Activated CD4-positive, alpha-beta memory T cell treated with anti-CD3 and anti-CD28 coated beads for 36 hours (primary cell): ENCODE results near the gene SLC17A7. TPM values are rescaled to one million over a fixed set of nuclear protein-coding genes. Genes with fewer than 3 reads are reported as not detected.
"Not testable (repeated sequence)": the region's sequence is repeated elsewhere in the genome, so short reads cannot be mapped to it uniquely, and the experiment has no call there.

Experiments
- CTCF ChIA-PET: fragments of 350-600 bp; sonication (Branson Sonifier 250); formaldehyde crosslinking; loops from one replicate; lab custom pipeline; 2021; ENCODE audit warnings: antibody characterized with exemption, inconsistent platforms; lab: Charles Lee
- POLR2A ChIA-PET: fragments of 350-600 bp; sonication (Branson Sonifier 250); formaldehyde crosslinking; loops from one replicate; lab custom pipeline; 2021; ENCODE audit warnings: antibody characterized with exemption; lab: Charles Lee
- DNase-seq: peaks from one replicate; pipeline ENCODE4 v3.0.0-alpha.2; 2020
- H3K27ac Mint-ChIP-seq: one replicate; pipeline ENCODE4 v1.8.0; 2021; ENCODE audit warnings: mixed read lengths
- H3K27me3 Mint-ChIP-seq: one replicate; pipeline ENCODE4 v1.8.0; 2021; ENCODE audit warnings: mixed read lengths
- H3K36me3 Mint-ChIP-seq: one replicate; pipeline ENCODE4 v1.8.0; 2021; ENCODE audit warnings: mixed read lengths
- H3K4me1 Mint-ChIP-seq: one replicate; pipeline ENCODE4 v1.8.0; 2021; ENCODE audit warnings: low read depth, mixed read lengths
- H3K4me3 Mint-ChIP-seq: one replicate; pipeline ENCODE4 v1.8.0; 2021; ENCODE audit warnings: mild to moderate bottlenecking, mixed read lengths
- H3K9me3 Mint-ChIP-seq: one replicate; pipeline ENCODE4 v1.8.0; 2021; ENCODE audit warnings: mixed read lengths
- intact Hi-C: fragments of 100-400 bp; cut with micrococcal nuclease; formaldehyde crosslinking; loops from one replicate; pipeline ENCODE4 v1.15.1; 2023
- total RNA-seq, 2 experiments: library from RNA; stranded (reverse); gene quantifications; one replicate each; pipeline ENCODE4 v1.2.3, GENCODE V29; 2021

SLC17A7 gene
- total RNA-seq, 2 experiments from 2014 or later, result 0.17 TPM; not detected in 1

DNA sequence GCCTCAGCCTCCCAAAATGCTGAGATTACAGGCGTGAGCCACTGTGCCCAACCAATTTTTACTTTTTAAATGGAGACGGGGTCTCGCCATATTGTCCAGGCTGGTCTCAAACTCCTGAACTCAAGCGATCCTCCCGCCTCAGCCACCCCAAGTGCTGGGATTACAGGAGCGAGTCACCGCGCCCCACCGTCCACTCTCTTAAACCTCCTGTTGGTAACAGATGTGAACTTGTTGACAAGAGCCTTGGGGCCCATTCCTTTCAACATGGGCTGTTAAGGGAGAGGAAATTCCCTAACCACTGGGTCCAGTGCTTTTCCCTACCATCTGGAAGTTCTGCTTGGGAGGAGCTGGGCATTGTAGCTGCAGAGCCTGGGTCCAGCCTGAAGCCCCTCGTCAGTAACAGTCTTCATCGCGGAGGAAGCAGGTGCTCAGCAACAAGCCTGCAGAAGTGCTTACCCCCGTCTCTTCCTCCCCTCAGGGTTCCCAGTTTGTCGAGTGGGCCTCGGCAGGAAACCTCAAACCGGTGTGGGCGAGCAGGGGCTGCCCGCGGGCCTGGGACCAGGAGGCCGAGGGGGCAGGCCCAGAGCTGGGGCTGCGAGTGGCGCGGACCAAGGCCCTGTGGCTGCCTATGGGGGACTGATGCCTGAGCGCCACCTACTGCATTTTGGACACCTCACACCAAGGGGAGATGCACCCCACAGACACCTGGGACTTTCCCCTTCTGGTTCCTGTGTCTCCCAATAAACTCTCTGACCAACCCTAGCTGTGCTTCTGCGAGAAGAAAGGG is 28.7 kb upstream of the SLC17A7 start:
- intact Hi-C loops, result loop anchor here (1.0 to 10.0 kb wide), 9 partner anchors 12 to 245 kb away; partner anchors contain the start of genes ALDH16A1, DKKL1 and RPL13A

DNA sequence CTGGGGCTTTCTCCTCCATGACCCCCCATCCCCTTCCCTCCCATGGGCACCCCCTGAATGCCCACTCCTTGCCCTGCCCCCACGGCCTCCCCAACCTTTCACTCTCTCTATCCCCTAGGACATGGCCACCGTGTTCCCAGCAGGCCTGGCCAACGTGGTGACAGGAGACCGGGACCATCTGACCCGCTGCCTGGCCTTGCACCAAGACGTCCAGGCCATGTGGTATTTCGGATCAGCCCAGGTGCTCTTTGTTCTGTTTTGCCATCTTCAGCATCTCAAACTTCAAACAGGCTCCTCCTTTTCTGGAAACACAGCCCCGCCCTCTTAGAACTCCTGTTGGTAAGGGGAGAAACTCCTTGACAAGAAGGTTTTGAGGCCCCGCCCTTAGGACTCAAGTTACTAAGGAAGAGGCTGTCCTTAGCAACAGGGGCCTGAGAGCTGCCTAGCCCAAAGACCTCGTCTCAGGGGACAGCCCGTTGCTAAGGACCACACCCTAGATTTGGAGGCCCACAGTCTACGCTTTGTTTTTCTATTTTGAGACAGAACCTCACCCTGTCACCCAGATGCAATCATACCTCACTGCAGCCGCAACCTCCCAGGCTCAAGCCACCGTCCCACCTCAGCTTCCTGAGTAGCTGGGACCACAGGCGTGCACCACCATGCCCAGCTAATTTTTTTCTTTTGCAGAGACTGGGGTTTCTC is 27.6 kb upstream of the SLC17A7 start:
- no peaks in the 10 kb centered on the region for H3K27me3 Mint-ChIP-seq
- DNase-seq, result peak; percentile 92
- H3K9me3 Mint-ChIP-seq, result no peaks in the 10 kb centered on the region
- intact Hi-C loops, result loop anchor here (1.0 kb wide), 1 partner anchor 16 kb away; the partner anchor contains the start of gene ALDH16A1
- H3K36me3 Mint-ChIP-seq, result peaks cover 4% of the 10 kb centered on the region
- peak overlapping the region; percentile 68 for H3K4me3 Mint-ChIP-seq
- peaks cover 43% of the 10 kb centered on the region for H3K4me1 Mint-ChIP-seq
- POLR2A ChIA-PET, result interaction anchor here (0.7 to 6.4 kb wide), 6 partner anchors 11 to 207 kb away, joined by 3 to 52 read pairs (median 3); partner anchors contain the start of genes ALDH16A1 and PIH1D1
- CTCF ChIA-PET, result interaction anchor here (0.7 to 3.0 kb wide), 6 partner anchors 13 to 244 kb away, joined by 3 to 40 read pairs (median 8); partner anchors contain the start of genes ALDH16A1 and PIH1D1
- peak overlapping the region; percentile 96 for H3K27ac Mint-ChIP-seq

More for the DNA sequence above, 28.7 kb upstream of the SLC17A7 start:
- Mint-ChIP-seq H3K36me3 (peaks cover 3% of the 10 kb centered on the region), H3K9me3 (no peaks in the 10 kb centered on the region), H3K4me1 (peaks cover 43% of the 10 kb centered on the region), H3K27ac (peak overlapping the region; percentile 90), H3K4me3 (peak overlapping the region; percentile 50), H3K27me3 (no peaks in the 10 kb centered on the region)
- peak; percentile 93 for DNase-seq
- ChIA-PET POLR2A (interaction anchor here (0.6 to 6.4 kb wide), 8 partner anchors 11 to 207 kb away, joined by 3 to 52 read pairs (median 3); partner anchors contain the start of genes ALDH16A1 and PIH1D1), CTCF (interaction anchor here (0.6 to 3.0 kb wide), 12 partner anchors 9 to 248 kb away, joined by 3 to 40 read pairs (median 6); partner anchors contain the start of genes ALDH16A1 and PIH1D1)

DNA sequence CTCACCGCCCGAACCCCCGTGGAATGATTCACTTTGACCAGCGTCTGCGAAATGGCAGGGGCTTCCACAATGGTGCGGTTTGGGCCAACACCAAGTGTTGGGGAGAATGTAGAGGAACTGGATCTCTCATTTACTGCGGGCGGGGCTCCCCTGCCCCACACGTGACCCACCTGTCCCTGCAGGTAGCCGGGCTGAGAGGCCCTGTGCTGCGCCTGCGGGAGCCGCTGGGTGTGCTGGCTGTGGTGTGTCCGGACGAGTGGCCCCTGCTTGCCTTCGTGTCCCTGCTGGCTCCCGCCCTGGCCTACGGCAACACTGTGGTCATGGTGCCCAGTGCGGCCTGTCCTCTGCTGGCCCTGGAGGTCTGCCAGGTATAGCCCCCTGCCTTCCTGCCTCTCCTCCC is 26.9 kb upstream of the SLC17A7 start:
- H3K27ac Mint-ChIP-seq, result peak overlapping the region; percentile 96
- no peaks in the 10 kb centered on the region for H3K9me3 Mint-ChIP-seq
- CTCF ChIA-PET, result no interaction called here

DNA sequence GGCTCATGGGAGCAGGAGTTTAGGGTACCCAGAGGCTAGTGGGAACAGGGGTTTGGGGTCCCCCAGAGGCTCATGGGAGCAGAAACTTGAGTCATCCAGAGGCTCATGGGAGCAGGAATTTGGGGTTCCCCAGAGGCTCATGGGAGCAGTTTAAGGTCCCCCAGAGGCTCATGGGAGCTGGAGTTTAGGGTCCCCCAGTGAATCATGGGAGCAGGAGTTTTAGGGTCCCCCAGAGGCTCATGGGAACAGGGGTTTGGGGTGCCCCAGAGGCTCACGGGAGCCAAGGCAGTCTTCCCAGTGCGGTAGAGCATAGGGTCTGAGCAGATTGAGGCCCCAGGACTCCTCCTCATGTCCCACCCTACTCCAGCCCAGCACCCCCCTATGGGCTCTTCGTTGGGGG is 24.0 kb upstream of the SLC17A7 start:
- intact Hi-C loops, result no loop called here
- Mint-ChIP-seq H3K27ac (peak overlapping the region; percentile 38), H3K4me3 (no peak overlapping the region), H3K27me3 (no peaks in the 10 kb centered on the region), H3K9me3 (no peaks in the 10 kb centered on the region), H3K4me1 (peaks cover 19% of the 10 kb centered on the region), H3K36me3 (peaks cover 6% of the 10 kb centered on the region)
- no peak for DNase-seq
- CTCF ChIA-PET, result interaction anchor here (1.8 kb wide), 1 partner anchor 11 kb away, joined by 4 read pairs; no protein-coding TSS in a partner anchor
- POLR2A ChIA-PET, result no interaction called here

More for the DNA sequence above, 26.9 kb upstream of the SLC17A7 start:
- Mint-ChIP-seq H3K4me1 (peaks cover 37% of the 10 kb centered on the region), H3K4me3 (no peak overlapping the region), H3K27me3 (no peaks in the 10 kb centered on the region), H3K36me3 (peaks cover 4% of the 10 kb centered on the region)
- intact Hi-C loops, result no loop called here
- POLR2A ChIA-PET, result interaction anchor here (6.4 kb wide), 1 partner anchor 15 kb away, joined by 52 read pairs; the partner anchor contains the start of genes ALDH16A1 and PIH1D1
- DNase-seq, result no peak

DNA sequence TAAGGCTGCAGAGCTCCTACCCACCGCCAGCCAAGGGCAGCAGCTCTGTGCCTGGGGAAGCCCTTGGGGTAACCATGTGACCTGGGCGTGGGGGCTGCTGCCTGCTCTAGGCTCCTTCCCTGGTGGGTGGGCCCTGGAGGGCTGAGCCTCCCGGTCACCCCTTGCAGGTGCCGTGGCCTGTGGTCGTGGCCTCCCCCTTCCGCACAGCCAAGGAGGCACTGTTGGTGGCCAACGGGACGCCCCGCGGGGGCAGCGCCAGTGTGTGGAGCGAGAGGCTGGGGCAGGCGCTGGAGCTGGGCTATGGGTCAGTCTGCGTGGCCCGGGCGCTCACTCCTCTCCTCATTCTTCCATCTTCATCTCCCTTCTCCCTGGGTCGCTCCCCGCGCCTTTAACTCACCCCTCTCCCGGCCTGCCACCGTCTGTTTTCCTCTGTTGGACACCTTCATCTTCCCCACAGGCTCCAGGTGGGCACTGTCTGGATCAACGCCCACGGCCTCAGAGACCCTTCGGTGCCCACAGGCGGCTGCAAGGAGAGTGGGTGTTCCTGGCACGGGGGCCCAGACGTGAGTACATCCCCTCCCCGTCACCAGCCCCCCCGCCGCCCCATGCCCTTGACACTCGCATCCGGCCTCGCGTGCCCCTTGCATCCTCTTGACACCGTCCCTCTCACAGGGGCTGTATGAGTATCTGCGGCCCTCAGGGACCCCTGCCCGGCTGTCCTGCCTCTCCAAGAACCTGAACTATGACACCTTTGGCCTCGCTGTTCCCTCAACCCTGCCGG is 22.8 kb upstream of the SLC17A7 start:
- ChIA-PET CTCF (no interaction called here), POLR2A (no interaction called here)
- Mint-ChIP-seq H3K36me3 (peaks cover 8% of the 10 kb centered on the region), H3K9me3 (no peaks in the 10 kb centered on the region), H3K4me3 (no peak overlapping the region), H3K27ac (no peak overlapping the region), H3K4me1 (peaks cover 8% of the 10 kb centered on the region), H3K27me3 (no peaks in the 10 kb centered on the region)
- intact Hi-C loops, result no loop called here
- DNase-seq, result no peak

DNA sequence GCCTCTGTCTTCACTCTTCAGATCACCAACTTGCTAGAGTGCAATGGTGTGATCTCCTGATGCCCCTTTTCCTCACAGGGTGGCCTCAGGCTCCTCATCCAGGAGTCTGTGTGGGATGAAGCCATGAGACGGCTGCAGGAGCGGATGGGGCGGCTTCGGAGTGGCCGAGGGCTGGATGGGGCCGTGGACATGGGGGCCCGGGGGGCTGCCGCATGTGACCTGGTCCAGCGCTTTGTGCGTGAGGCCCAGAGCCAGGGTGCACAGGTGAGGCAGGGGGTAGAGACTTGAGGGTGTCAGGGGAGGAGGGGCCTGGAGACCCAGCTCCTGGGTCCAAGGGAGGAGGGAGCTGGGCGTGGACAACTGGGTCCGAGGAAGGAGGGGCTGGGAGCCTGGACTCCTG is 21.2 kb upstream of the SLC17A7 start:
- no peak overlapping the region for H3K4me3 Mint-ChIP-seq
- no peak for DNase-seq
- no peaks in the 10 kb centered on the region for H3K9me3 Mint-ChIP-seq
- no peak overlapping the region for H3K27ac Mint-ChIP-seq
- intact Hi-C loops, result no loop called here
- POLR2A ChIA-PET, result no interaction called here
- CTCF ChIA-PET, result no interaction called here
- peaks cover 4% of the 10 kb centered on the region for H3K4me1 Mint-ChIP-seq
- no peaks in the 10 kb centered on the region for H3K27me3 Mint-ChIP-seq
- peaks cover 5% of the 10 kb centered on the region for H3K36me3 Mint-ChIP-seq

DNA sequence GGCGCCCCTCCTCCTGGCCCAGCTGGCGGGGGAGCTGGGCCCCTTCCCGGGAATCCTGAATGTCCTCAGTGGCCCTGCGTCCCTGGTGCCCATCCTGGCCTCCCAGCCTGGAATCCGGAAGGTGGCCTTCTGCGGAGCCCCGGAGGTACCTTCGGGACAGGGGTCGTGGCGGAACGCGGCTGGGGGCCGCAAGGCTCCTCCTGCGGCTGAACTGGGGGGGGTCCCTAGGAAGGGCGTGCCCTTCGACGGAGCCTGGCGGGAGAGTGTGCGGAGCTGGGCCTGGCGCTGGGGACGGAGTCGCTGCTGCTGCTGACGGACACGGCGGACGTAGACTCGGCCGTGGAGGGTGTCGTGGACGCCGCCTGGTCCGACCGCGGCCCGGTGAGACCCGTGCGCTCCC is 20.3 kb upstream of the SLC17A7 start:
- Mint-ChIP-seq H3K27me3 (no peaks in the 10 kb centered on the region), H3K4me1 (peaks cover 7% of the 10 kb centered on the region), H3K36me3 (peaks cover 5% of the 10 kb centered on the region), H3K9me3 (no peaks in the 10 kb centered on the region), H3K4me3 (no peak overlapping the region), H3K27ac (no peak overlapping the region)
- no peak for DNase-seq
- intact Hi-C loops, result no loop called here
- POLR2A ChIA-PET, result no interaction called here
- CTCF ChIA-PET, result no interaction called here

DNA sequence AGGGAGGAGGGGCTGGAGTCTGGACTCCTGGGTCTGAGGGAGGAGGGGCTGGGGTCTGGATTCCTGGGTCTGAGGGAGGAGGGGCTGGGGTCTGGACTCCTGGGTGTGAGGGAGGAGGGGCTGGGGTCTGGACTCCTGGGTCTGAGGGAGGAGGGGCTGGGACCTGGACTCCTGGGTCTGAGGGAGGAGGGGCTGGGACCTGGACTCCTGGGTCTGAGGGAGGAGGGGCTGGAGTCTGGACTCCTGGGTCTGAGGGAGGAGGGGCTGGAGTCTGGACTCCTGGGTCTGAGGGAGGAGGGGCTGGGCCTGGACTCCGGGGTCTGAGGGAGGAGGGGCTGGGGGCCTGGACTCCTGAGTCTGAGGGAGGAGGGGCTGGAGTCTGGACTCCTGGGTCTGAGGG is 19.8 kb upstream of the SLC17A7 start:
- H3K9me3 Mint-ChIP-seq, H3K36me3 Mint-ChIP-seq, DNase-seq, H3K4me3 Mint-ChIP-seq, H3K27ac Mint-ChIP-seq, H3K27me3 Mint-ChIP-seq, POLR2A ChIA-PET, intact Hi-C loops, H3K4me1 Mint-ChIP-seq: not testable (repeated sequence)
- CTCF ChIA-PET, result interaction anchor here (0.6 kb wide), 1 partner anchor 147 kb away, joined by 4 read pairs; no protein-coding TSS in a partner anchor

DNA sequence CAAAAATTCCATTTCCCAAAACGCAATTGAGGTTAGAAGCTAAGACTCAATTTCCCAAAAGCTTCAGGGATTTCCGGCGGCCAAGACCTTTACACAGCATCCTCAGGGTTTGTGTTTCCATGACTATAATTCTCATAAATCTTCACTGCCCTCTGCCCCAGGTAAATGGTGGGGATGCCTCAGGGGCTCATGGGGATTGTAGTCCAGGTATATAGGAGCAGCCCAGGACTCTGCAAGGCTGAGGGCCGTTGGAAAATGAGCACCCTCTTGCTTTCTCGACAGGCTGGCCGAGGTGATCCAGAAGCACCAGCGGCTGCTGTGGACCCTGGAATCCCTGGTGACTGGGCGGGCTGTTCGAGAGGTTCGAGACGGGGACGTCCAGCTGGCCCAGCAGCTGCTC is 18.1 kb upstream of the SLC17A7 start:
- no peak overlapping the region for H3K4me3 Mint-ChIP-seq
- intact Hi-C loops, result no loop called here
- ChIA-PET POLR2A (interaction anchor here (1.3 kb wide), 1 partner anchor 11 kb away, joined by 4 read pairs; no protein-coding TSS in a partner anchor), CTCF (interaction anchor here (4.6 kb wide), 1 partner anchor 17 kb away, joined by 21 read pairs; no protein-coding TSS in a partner anchor)
- no peaks in the 10 kb centered on the region for H3K9me3 Mint-ChIP-seq
- peaks cover 7% of the 10 kb centered on the region for H3K36me3 Mint-ChIP-seq
- peaks cover 12% of the 10 kb centered on the region for H3K4me1 Mint-ChIP-seq
- no peaks in the 10 kb centered on the region for H3K27me3 Mint-ChIP-seq
- H3K27ac Mint-ChIP-seq, result no peak overlapping the region
- no peak for DNase-seq

DNA sequence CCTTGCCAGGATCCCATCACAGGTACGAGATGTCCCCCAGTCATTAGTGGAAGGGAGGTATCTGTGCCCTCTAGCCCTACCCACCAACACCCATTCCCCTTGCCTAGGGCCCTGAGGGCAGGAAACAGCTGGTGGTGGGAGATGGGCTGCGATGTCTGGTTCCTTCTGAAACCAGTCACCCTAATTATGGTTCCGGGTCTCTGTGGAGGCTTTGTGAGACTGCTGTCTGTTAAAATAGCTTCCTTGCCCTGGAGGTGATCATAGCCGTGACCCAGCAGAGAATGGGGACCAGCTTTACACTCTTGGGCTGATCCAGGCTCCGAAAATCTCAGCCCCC is 17.2 kb upstream of the SLC17A7 start:
- POLR2A ChIA-PET, result interaction anchor here (1.3 kb wide), 1 partner anchor 12 kb away, joined by 4 read pairs; no protein-coding TSS in a partner anchor
- Mint-ChIP-seq H3K4me3 (no peak overlapping the region), H3K27ac (peak overlapping the region; percentile 81), H3K36me3 (peaks cover 7% of the 10 kb centered on the region), H3K4me1 (peaks cover 14% of the 10 kb centered on the region), H3K9me3 (no peaks in the 10 kb centered on the region), H3K27me3 (no peaks in the 10 kb centered on the region)
- intact Hi-C loops, result loop anchor here (1.0 kb wide), 1 partner anchor 12 kb away; no protein-coding TSS in a partner anchor
- CTCF ChIA-PET, result interaction anchor here (0.6 to 4.6 kb wide), 3 partner anchors 14 to 131 kb away, joined by 3 to 21 read pairs (median 4); no protein-coding TSS in a partner anchor
- DNase-seq, result no peak

DNA sequence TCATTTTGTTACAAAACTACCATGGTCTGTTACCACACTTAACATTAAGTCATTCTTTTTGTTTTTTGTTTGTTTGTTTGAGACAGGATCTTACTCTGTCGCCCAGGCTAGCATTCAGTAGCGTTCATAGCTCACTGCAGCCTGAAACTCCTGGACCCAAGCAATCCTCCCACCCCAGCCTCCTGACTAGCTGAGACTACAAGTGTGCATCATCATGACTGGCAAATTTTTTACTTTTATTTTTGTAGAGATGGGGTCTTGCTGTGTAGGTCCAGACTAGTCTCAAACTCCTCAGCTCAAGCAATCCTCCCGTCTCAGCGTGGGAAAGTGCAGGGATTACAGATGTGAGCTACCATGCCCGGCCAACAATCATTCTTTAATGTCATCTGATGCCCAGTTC is 15.0 kb upstream of the SLC17A7 start:
- H3K4me3 Mint-ChIP-seq, result no peak overlapping the region
- POLR2A ChIA-PET, result interaction anchor here (0.7 kb wide), 1 partner anchor 17 kb away, joined by 4 read pairs; no protein-coding TSS in a partner anchor
- H3K27ac Mint-ChIP-seq, result peak overlapping the region; percentile 7
- intact Hi-C loops, result no loop called here
- H3K36me3 Mint-ChIP-seq, result peaks cover 11% of the 10 kb centered on the region
- CTCF ChIA-PET, result interaction anchor here (1.1 to 4.6 kb wide), 4 partner anchors 13 to 20 kb away, joined by 3 to 21 read pairs (median 12); partner anchors contain the start of gene FLT3LG
- H3K9me3 Mint-ChIP-seq, result no peaks in the 10 kb centered on the region
- DNase-seq, result no peak
- H3K4me1 Mint-ChIP-seq, result peaks cover 22% of the 10 kb centered on the region
- no peaks in the 10 kb centered on the region for H3K27me3 Mint-ChIP-seq
